Measurements from ENCODE around the gene ACBD7. TPM values are rescaled to one million over a fixed set of nuclear protein-coding genes. Genes with fewer than 3 reads are reported as not detected.

Gene ACBD7
- 1 to 10 TPM in 1 of 2 donors, under 1 TPM in 1; 0.91 to 3.5 TPM for total RNA-seq

DNA sequence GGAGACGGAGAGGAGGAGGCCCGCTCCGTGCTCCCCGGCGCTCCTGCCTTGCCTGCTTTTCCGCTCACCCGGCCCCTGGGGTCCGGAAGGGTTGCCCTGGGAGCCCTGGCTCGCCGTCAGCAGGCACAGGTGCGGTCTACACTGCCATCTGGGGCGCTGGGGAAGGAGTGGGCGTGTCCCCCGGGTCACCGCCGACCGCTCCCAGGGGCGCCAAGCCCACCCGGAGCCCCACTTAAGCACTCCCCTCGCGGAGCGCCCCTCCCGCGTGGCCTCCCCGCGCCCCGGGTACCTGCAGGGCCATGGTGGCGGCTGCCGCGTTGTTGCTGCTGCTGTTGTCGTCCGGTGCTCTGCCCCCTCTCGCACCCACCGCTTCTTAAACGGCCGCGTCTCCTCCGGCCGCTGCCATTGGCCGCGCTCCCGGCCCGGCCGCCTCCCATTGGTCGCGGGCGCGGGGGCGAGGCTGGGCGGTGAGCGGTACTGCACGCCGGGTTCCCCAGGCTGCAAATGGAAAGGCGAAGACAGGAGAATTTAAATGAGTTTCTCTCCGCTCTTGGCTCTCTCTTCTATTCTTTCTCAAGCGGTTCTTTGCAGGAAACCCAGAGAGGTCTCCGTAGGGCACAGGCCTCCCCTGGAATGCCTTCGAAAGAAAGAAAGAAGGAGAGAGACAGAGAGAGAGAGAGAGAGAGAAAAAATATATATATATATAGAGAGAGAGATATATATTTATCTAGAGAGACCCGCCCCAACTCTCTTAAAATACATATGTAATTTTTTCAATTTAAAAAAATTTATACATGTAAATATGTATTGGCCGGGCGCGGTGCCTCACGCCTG, at the start of gene ACBD7:
Gene ACBD7, minus strand, starts transcription at position 349 of the 834 bp plus-strand sequence. Its CDS starts 48 bp downstream, at position 301.
- no peak within 1 kb of the TSS for H3K27ac ChIP-seq
- no peaks in the 10 kb centered on the region for H3K4me1 ChIP-seq (replicated peaks)
- DNase-seq (ENCODE audit: low spot score): peak; percentile 67
- TF ChIP-seq POLR2A (IDR thresholded peaks at IDR 0.05): no peak
- peak; percentile 61 for TF ChIP-seq POLR2AphosphoS5 (IDR thresholded peaks at IDR 0.05)
- TF ChIP-seq, protein P1, sequence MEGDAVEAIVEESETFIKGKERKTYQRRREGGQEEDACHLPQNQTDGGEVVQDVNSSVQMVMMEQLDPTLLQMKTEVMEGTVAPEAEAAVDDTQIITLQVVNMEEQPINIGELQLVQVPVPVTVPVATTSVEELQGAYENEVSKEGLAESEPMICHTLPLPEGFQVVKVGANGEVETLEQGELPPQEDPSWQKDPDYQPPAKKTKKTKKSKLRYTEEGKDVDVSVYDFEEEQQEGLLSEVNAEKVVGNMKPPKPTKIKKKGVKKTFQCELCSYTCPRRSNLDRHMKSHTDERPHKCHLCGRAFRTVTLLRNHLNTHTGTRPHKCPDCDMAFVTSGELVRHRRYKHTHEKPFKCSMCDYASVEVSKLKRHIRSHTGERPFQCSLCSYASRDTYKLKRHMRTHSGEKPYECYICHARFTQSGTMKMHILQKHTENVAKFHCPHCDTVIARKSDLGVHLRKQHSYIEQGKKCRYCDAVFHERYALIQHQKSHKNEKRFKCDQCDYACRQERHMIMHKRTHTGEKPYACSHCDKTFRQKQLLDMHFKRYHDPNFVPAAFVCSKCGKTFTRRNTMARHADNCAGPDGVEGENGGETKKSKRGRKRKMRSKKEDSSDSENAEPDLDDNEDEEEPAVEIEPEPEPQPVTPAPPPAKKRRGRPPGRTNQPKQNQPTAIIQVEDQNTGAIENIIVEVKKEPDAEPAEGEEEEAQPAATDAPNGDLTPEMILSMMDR (IDR thresholded peaks at IDR 0.05): peak in 3 of 4 experiments; percentile 26 to 72 (median 59)
- H3K4me3 ChIP-seq: peak within 1 kb of the TSS; percentile 41 to 54
- WGBS: 10% methylated on average over 33 of the region's 63 CpGs
- intact Hi-C loops (cut with DNase I): no loop called here
- no peaks in the 10 kb centered on the region for H3K9me3 ChIP-seq
- no peaks in the 10 kb centered on the region for H3K36me3 ChIP-seq
- H3K27me3 ChIP-seq (replicated peaks; ENCODE audit: insufficient read depth): no peaks in the 10 kb centered on the region

GRCh38 chr10:15137636-15138035, 49.1 kb upstream of the ACBD7 start:
- Histone ChIP-seq H3K9me3 (no peaks in the 10 kb centered on the region), H3K4me3 (no peak overlapping the region), H3K36me3 (no peaks in the 10 kb centered on the region), H3K27me3 (replicated peaks; ENCODE audit: insufficient read depth) (no peaks in the 10 kb centered on the region), H3K27ac (no peak overlapping the region), H3K4me1 (replicated peaks) (peaks cover 5% of the 10 kb centered on the region)
- TF ChIP-seq, protein P1 (IDR thresholded peaks at IDR 0.05): no peak
- TF ChIP-seq POLR2AphosphoS5 (IDR thresholded peaks at IDR 0.05) (no peak), POLR2A (IDR thresholded peaks at IDR 0.05) (no peak)
- no peak for DNase-seq (ENCODE audit: low spot score)
- 95% methylated on average over 1 of the region's 1 CpG for WGBS
- intact Hi-C loops (cut with DNase I): no loop called here

- 81% methylated on average over 4 of the region's 4 CpGs for WGBS
Observed at GRCh38 chr10:15137036-15137359, 48.4 kb upstream of the ACBD7 start.

DNA sequence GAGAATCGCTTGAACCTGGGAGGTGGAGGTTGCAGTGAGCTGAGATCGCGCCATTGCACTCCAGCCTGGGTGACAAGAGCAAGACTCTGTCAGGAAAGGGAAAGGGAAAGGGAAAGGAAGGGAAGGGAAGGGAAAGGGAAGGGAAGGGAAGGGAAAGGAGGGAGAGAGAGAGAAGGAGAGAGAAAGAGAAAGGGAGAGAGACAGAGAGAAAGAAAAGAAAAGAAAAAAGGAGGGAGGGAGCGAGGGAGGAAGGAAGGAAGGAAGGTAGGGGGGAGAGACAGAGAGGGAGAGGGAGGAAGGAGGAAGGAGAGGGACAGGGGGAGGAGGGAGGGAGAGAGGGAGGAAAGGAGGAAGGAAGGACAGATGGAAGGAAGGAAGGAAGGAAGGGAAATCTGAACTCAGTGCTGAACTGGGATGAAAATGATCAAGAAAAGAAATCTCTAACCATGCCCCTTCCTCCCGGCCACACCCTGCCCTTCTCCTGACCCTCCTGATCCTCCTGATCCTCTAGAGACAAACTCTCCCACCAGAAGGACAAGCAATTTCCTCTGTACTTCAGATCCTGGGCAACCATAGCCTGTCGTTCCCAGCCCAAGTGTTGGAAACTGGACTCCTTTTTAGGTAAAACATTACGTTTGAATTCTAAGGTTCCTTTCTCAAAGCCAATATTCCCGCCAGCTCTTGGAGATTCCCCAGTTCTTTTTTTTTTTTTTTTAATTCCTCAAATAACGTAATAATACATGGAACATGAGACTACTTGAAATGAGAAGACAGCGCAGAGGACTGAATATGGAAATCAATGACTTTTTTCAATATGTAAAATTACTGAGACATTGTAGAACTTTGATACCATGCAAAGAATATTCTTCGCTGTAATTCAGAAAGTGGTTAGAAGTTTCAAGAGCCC, 47.8 kb upstream of the ACBD7 start:
- TF ChIP-seq POLR2A (IDR thresholded peaks at IDR 0.05) (no peak), POLR2AphosphoS5 (IDR thresholded peaks at IDR 0.05) (no peak)
- TF ChIP-seq, protein P1 (IDR thresholded peaks at IDR 0.05): no peak
- H3K4me3 ChIP-seq: no peak overlapping the region
- peaks cover under 1% of the 10 kb centered on the region for H3K4me1 ChIP-seq (replicated peaks)
- no peaks in the 10 kb centered on the region for H3K36me3 ChIP-seq
- H3K27me3 ChIP-seq (replicated peaks; ENCODE audit: insufficient read depth): no peaks in the 10 kb centered on the region
- WGBS: 87% methylated on average over 11 of the region's 11 CpGs
- H3K27ac ChIP-seq: no peak overlapping the region
- H3K9me3 ChIP-seq: no peaks in the 10 kb centered on the region
- DNase-seq (ENCODE audit: low spot score): no peak
- intact Hi-C loops (cut with DNase I): no loop called here

More at GRCh38 chr10:15137036-15137359, 48.4 kb upstream of the ACBD7 start:
- Histone ChIP-seq H3K9me3 (no peaks in the 10 kb centered on the region), H3K27ac (no peak overlapping the region), H3K27me3 (replicated peaks; ENCODE audit: insufficient read depth) (no peaks in the 10 kb centered on the region), H3K4me1 (replicated peaks) (peaks cover 5% of the 10 kb centered on the region), H3K36me3 (no peaks in the 10 kb centered on the region), H3K4me3 (no peak overlapping the region)
- TF ChIP-seq POLR2A (IDR thresholded peaks at IDR 0.05) (no peak), POLR2AphosphoS5 (IDR thresholded peaks at IDR 0.05) (no peak)
- TF ChIP-seq, protein P1 (IDR thresholded peaks at IDR 0.05): no peak
- intact Hi-C loops (cut with DNase I): no loop called here
- no peak for DNase-seq (ENCODE audit: low spot score)

Measured in prostate gland (tissue), 2 donors.